Neuronal stem cell (in vitro differentiated cells): Measurements from ENCODE around the gene C10orf67.

ENCODE experiments used
- DNase-seq: peaks from one replicate; pipeline ENCODE4 v3.0.0-alpha.2; 2013; ENCODE audit warnings: low spot score
- H2AFZ ChIP-seq: one replicate; pipeline ENCODE4 v1.6.1; 2013; ENCODE audit warnings: mild to moderate bottlenecking, low read length, inconsistent platforms
- H2AK5ac ChIP-seq: 2 replicates; pipeline ENCODE4 v1.6.1; 2013; ENCODE audit warnings: low read depth, mild to moderate bottlenecking, inconsistent platforms, low read length, moderate library complexity, mixed read lengths
- H2BK120ac ChIP-seq: 2 replicates; pipeline ENCODE4 v1.6.1; 2013; ENCODE audit warnings: low read depth, mild to moderate bottlenecking, inconsistent platforms, low read length, moderate library complexity, mixed read lengths
- H2BK12ac ChIP-seq: one replicate; pipeline ENCODE4 v1.6.1; 2013; ENCODE audit warnings: low read length, inconsistent platforms
- H2BK15ac ChIP-seq: 2 replicates; pipeline ENCODE4 v1.6.1; 2013; ENCODE audit warnings: mild to moderate bottlenecking, low read length, inconsistent platforms, mixed read lengths
- H2BK5ac ChIP-seq: one replicate; pipeline ENCODE4 v1.6.1; 2013; ENCODE audit warnings: inconsistent platforms, mild to moderate bottlenecking, low read length, moderate library complexity
- H3K14ac ChIP-seq: one replicate; pipeline ENCODE4 v1.6.1; 2013; ENCODE audit warnings: low read length, inconsistent platforms
- H3K18ac ChIP-seq: 2 replicates; pipeline ENCODE4 v1.6.1; 2013; ENCODE audit warnings: low read length, inconsistent platforms
- H3K23ac ChIP-seq: 2 replicates; pipeline ENCODE4 v1.6.1; 2013; ENCODE audit warnings: low read depth, mild to moderate bottlenecking, mixed read lengths, low read length, inconsistent platforms; ENCODE audit not compliant: poor library complexity
- H3K27ac ChIP-seq: replicated peaks from 3 replicates; pipeline ENCODE4 v1.5.1; 2013; ENCODE audit warnings: low read length, inconsistent platforms
- H3K27me3 ChIP-seq, 3 experiments: 2 replicates each; pipeline ENCODE4 v1.6.1; 2013; ENCODE audit warnings: low read length in 3 of 3, mild to moderate bottlenecking in 2 of 3, inconsistent platforms in 1 of 3, low read depth in 1 of 3, mixed read lengths in 1 of 3, moderate library complexity in 1 of 3; ENCODE audit not compliant: control insufficient read depth in 3 of 3, insufficient read depth in 3 of 3
- H3K36me3 ChIP-seq, 2 donors: replicated peaks in 1 of 2; 2 replicates each; pipeline ENCODE4 v1.6.1; 2013; ENCODE audit warnings: low read length in 2 of 2; ENCODE audit not compliant: control insufficient read depth in 2 of 2, insufficient read depth in 2 of 2
- H3K4ac ChIP-seq: 2 replicates; pipeline ENCODE4 v1.6.1; 2013; ENCODE audit warnings: inconsistent platforms, mild to moderate bottlenecking, low read length, moderate library complexity
- H3K4me1 ChIP-seq, 2 donors: 1 replicate in 1 of 2; 2 replicates in 1 of 2; pipeline ENCODE4 v1.6.1; 2013; ENCODE audit warnings: low read length in 2 of 2, low read depth in 1 of 2; ENCODE audit not compliant: control insufficient read depth in 2 of 2, insufficient read depth in 1 of 2
- H3K4me2 ChIP-seq: one replicate; pipeline ENCODE4 v1.6.1; 2013; ENCODE audit warnings: mild to moderate bottlenecking, low read length, inconsistent platforms; ENCODE audit not compliant: insufficient read depth, poor library complexity, severe bottlenecking
- H3K4me3 ChIP-seq, 2 donors: 2 replicates each; pipeline ENCODE4 v1.5.1; 2013; ENCODE audit warnings: low read length in 2 of 2, mild to moderate bottlenecking in 2 of 2, inconsistent platforms in 1 of 2, moderate library complexity in 1 of 2
- H3K79me1 ChIP-seq: one replicate; pipeline ENCODE4 v1.6.1; 2013; ENCODE audit warnings: low read depth, mild to moderate bottlenecking, inconsistent platforms, low read length, moderate library complexity
- H3K9ac ChIP-seq: one replicate; pipeline ENCODE4 v1.6.1; 2013; ENCODE audit warnings: mild to moderate bottlenecking, low read depth, low read length, inconsistent platforms; ENCODE audit not compliant: poor library complexity
- H3K9me3 ChIP-seq, 2 donors: replicated peaks in 1 of 2; 2 replicates each; pipeline versions ENCODE3 to v1.6.1; 2013; ENCODE audit warnings: low read length in 2 of 2, mild to moderate bottlenecking in 2 of 2, inconsistent platforms in 1 of 2, low read depth in 1 of 2, mixed read lengths in 1 of 2, moderate library complexity in 1 of 2; ENCODE audit not compliant: control insufficient read depth in 2 of 2, insufficient read depth in 1 of 2
- H4K8ac ChIP-seq: one replicate; pipeline ENCODE4 v1.6.1; 2013; ENCODE audit warnings: low read depth, mild to moderate bottlenecking, inconsistent platforms, low read length, moderate library complexity
- H4K91ac ChIP-seq: one replicate; pipeline ENCODE4 v1.6.1; 2013; ENCODE audit warnings: low read length, low read depth, mild to moderate bottlenecking, inconsistent platforms; ENCODE audit not compliant: poor library complexity
- WGBS, 2 donors: extraction: QIAGEN DNeasy Blood & Tissue Kit; methylation state at CpG; one replicate each; pipeline ENCODE4 v1.1.7; 2013; ENCODE audit warnings: missing lambda C conversion rate in 2 of 2, mixed read lengths in 1 of 2; ENCODE audit not compliant: insufficient read length in 2 of 2, insufficient replicate concordance in 1 of 2; ENCODE audit errors: extremely low coverage in 2 of 2; 5-methylcytosine and 5-hydroxymethylcytosine counted together

Gene C10orf67

GRCh38 chr10:23325132-23325531 is 19.5 kb downstream of the C10orf67 start:
- Histone ChIP-seq H2AK5ac (no peak overlapping the region), H3K18ac (no peak overlapping the region), H3K23ac (no peak overlapping the region), H3K4me1 (no peaks in the 10 kb centered on the region), H3K4ac (no peak overlapping the region), H4K91ac (no peak overlapping the region), H3K14ac (no peak overlapping the region), H2BK12ac (no peak overlapping the region), H4K8ac (no peak overlapping the region), H3K27ac (no peak overlapping the region), H2BK15ac (no peak overlapping the region), H3K9ac (no peak overlapping the region), H2BK120ac (no peak overlapping the region), H3K79me1 (no peaks in the 10 kb centered on the region), H3K27me3 (no peaks in the 10 kb centered on the region), H2BK5ac (no peak overlapping the region), H3K9me3 (no peaks in the 10 kb centered on the region), H2AFZ (no peak overlapping the region), H3K4me2 (no peak overlapping the region), H3K4me3 (no peak overlapping the region), H3K36me3 (no peaks in the 10 kb centered on the region)
- no CpG with 5 or more reads among the region's 1 CpG for whole genome bisulfite sequencing, 2 donors
- DNase-seq, result no peak

- no peak overlapping the region for H2BK15ac ChIP-seq
- H2AK5ac ChIP-seq, result no peak overlapping the region
- H2AFZ ChIP-seq, result no peak overlapping the region
- H3K4me1 ChIP-seq, result no peaks in the 10 kb centered on the region
- no peak overlapping the region for H3K18ac ChIP-seq
- H2BK120ac ChIP-seq, result no peak overlapping the region
- no peak overlapping the region for H3K4me2 ChIP-seq
- H3K36me3 ChIP-seq, result no peaks in the 10 kb centered on the region
- no peak overlapping the region for H3K14ac ChIP-seq
- no peak overlapping the region for H3K4me3 ChIP-seq
- no peak overlapping the region for H3K27ac ChIP-seq
- no peak overlapping the region for H3K4ac ChIP-seq
- no peak overlapping the region for H2BK12ac ChIP-seq
- H3K79me1 ChIP-seq, result no peaks in the 10 kb centered on the region
- no peak overlapping the region for H4K91ac ChIP-seq
- H3K23ac ChIP-seq, result no peak overlapping the region
- WGBS, 2 donors, result no CpG with 5 or more reads among the region's 1 CpG
- H4K8ac ChIP-seq, result no peak overlapping the region
- H3K9me3 ChIP-seq, result no peaks in the 10 kb centered on the region
- H2BK5ac ChIP-seq, result no peak overlapping the region
- no peak for DNase-seq
- H3K27me3 ChIP-seq, result no peaks in the 10 kb centered on the region
- no peak overlapping the region for H3K9ac ChIP-seq
Observed at GRCh38 chr10:23324351-23324750, 20.2 kb downstream of the C10orf67 start.

- no peak for DNase-seq
- Histone ChIP-seq H3K4me3 (no peak overlapping the region), H3K4me1 (no peaks in the 10 kb centered on the region), H2BK15ac (no peak overlapping the region), H2AK5ac (no peak overlapping the region), H3K14ac (no peak overlapping the region), H2AFZ (no peak overlapping the region), H2BK5ac (no peak overlapping the region), H2BK120ac (no peak overlapping the region), H4K8ac (no peak overlapping the region), H3K4me2 (no peak overlapping the region), H3K18ac (no peak overlapping the region), H3K9me3 (no peaks in the 10 kb centered on the region), H2BK12ac (no peak overlapping the region), H3K4ac (no peak overlapping the region), H3K27ac (no peak overlapping the region), H4K91ac (no peak overlapping the region), H3K27me3 (no peaks in the 10 kb centered on the region), H3K36me3 (no peaks in the 10 kb centered on the region), H3K79me1 (no peaks in the 10 kb centered on the region), H3K23ac (no peak overlapping the region), H3K9ac (no peak overlapping the region)
- WGBS, 2 donors, result no CpG with 5 or more reads among the region's 1 CpG
Observed at GRCh38 chr10:23322082-23322481, 22.5 kb downstream of the C10orf67 start.

GRCh38 chr10:23319835-23320234 is 24.8 kb downstream of the C10orf67 start:
- WGBS, 2 donors, result no CpG with 5 or more reads among the region's 4 CpGs
- no peak overlapping the region for H2BK15ac ChIP-seq
- no peak overlapping the region for H2AK5ac ChIP-seq
- no peaks in the 10 kb centered on the region for H3K79me1 ChIP-seq
- H2BK12ac ChIP-seq, result no peak overlapping the region
- H3K9ac ChIP-seq, result no peak overlapping the region
- no peak overlapping the region for H3K23ac ChIP-seq
- no peak overlapping the region for H3K27ac ChIP-seq
- H4K8ac ChIP-seq, result no peak overlapping the region
- no peaks in the 10 kb centered on the region for H3K9me3 ChIP-seq
- H3K4me2 ChIP-seq, result no peak overlapping the region
- DNase-seq, result no peak
- no peak overlapping the region for H2BK120ac ChIP-seq
- no peak overlapping the region for H3K4me3 ChIP-seq
- no peak overlapping the region for H2AFZ ChIP-seq
- H3K14ac ChIP-seq, result no peak overlapping the region
- H4K91ac ChIP-seq, result no peak overlapping the region
- H2BK5ac ChIP-seq, result no peak overlapping the region
- H3K18ac ChIP-seq, result no peak overlapping the region
- H3K4ac ChIP-seq, result no peak overlapping the region
- H3K4me1 ChIP-seq, result no peaks in the 10 kb centered on the region
- no peaks in the 10 kb centered on the region for H3K36me3 ChIP-seq
- H3K27me3 ChIP-seq, result no peaks in the 10 kb centered on the region
